ENCODE results near the gene SLC8A1. TPM values are rescaled to one million over a fixed set of nuclear protein-coding genes. Genes with fewer than 3 reads are reported as not detected.

Gene SLC8A1
- total and polyA plus RNA-seq, 2 donors = 0.46 to 20.4 TPM

DNA sequence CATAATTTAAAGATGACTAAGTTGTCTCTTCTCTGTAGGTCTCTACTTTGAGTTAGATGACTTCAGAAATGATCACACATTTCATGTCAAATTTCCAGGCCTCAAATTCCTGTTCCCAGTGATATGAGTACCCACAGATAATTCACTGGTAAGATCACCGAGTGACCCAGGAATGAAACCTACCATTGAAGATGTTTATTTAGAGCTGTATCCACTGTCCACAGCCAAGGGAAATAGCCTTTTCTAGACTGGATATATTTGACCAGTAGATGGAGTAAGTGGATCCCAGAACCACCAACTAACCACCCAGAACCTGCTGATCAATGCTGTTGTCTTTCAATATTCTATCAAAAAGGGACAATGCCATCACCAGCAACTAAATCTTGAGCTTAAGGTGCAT, 238.8 kb downstream of the SLC8A1 start:
- WGBS = 98% methylated on average over 1 of the region's 1 CpG
- no peaks in the 10 kb centered on the region for H3K27me3 ChIP-seq (ENCODE audit: control insufficient read depth in 2 of 2, insufficient read depth in 1 of 2, low read length in 1 of 2)
- no peaks in the 10 kb centered on the region for H3K4me1 ChIP-seq (ENCODE audit: control insufficient read depth in 2 of 2, insufficient read depth in 2 of 2, low read length in 2 of 2)
- no peak overlapping the region for H3K4me3 ChIP-seq (ENCODE audit: low read length in 2 of 2)
- no peak overlapping the region for H3K27ac ChIP-seq (ENCODE audit: low read depth in 1 of 2, low read length in 1 of 2)
- no peak for DNase-seq (ENCODE audit: low read depth in 6 of 9, low spot score in 9 of 9)
- no peaks in the 10 kb centered on the region for H3K9me3 ChIP-seq (ENCODE audit: control insufficient read depth in 2 of 2, insufficient read depth in 1 of 2, low read length in 1 of 2)
- H3K36me3 ChIP-seq (ENCODE audit: control insufficient read depth in 2 of 2, insufficient read depth in 2 of 2, low read length in 1 of 2) = no peaks in the 10 kb centered on the region

DNA sequence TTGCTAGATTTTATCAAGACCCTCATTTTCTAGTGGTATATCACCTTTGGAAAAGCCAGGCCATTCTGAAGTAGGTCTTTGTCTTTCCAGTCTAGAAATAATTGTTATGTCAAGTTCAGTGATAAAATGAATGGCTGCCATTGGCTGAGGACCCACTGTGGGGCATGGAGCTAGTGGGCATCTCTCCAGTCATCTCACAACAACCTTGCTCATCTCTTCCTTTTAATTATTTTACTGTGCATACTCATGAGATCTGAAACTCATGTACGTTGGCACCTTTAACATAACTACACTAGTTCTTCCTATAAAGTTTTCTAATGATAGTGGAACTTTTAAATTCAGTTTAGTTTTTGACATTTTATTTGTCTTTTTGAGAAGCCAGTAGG, 240.9 kb downstream of the SLC8A1 start:
- H3K27me3 ChIP-seq (ENCODE audit: control insufficient read depth in 2 of 2, insufficient read depth in 1 of 2, low read length in 1 of 2) = no peaks in the 10 kb centered on the region
- WGBS = 99% methylated on average over 1 of the region's 1 CpG

DNA sequence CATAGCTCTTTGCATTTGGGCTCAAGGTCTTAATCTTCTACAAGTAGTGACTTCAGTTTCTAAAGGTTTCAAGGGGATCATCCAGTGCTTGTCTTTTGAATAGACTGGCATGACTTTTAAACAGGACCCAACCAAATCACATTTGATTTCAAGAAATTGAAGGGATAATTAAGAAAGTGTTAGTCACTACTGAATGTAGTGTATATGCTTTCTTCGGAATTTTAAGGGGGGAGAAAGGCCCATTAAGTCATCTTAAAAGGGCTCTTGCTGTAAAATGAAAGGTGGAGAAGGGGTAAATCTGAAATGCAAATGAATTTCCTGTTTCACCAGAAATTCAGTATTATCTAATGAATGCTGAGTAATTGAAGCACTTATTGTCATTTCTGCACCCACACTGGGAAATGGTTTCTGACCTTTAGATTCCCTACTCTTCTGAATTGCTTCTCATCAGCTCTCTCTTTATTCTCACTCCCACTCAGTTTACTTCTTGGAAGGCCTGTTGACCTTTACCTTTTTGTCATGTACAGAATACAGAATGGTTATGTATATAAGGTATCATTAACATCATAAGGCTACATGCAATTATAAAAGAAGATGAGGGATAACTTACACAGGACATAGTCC, 241.4 kb downstream of the SLC8A1 start:
- Histone ChIP-seq H3K27ac (ENCODE audit: low read depth in 1 of 2, low read length in 1 of 2) (no peak overlapping the region), H3K36me3 (ENCODE audit: control insufficient read depth in 2 of 2, insufficient read depth in 2 of 2, low read length in 1 of 2) (no peaks in the 10 kb centered on the region), H3K27me3 (ENCODE audit: control insufficient read depth in 2 of 2, insufficient read depth in 1 of 2, low read length in 1 of 2) (no peaks in the 10 kb centered on the region), H3K9me3 (ENCODE audit: control insufficient read depth in 2 of 2, insufficient read depth in 1 of 2, low read length in 1 of 2) (no peaks in the 10 kb centered on the region), H3K4me3 (ENCODE audit: low read length in 2 of 2) (no peak overlapping the region), H3K4me1 (ENCODE audit: control insufficient read depth in 2 of 2, insufficient read depth in 2 of 2, low read length in 2 of 2) (no peaks in the 10 kb centered on the region)
- DNase-seq (ENCODE audit: low read depth in 6 of 9, low spot score in 9 of 9) = no peak
- 96% methylated on average over 1 of the region's 1 CpG for WGBS

More for the DNA sequence above, 240.9 kb downstream of the SLC8A1 start:
- no peak for DNase-seq (ENCODE audit: low read depth in 6 of 9, low spot score in 9 of 9)
- Histone ChIP-seq H3K36me3 (ENCODE audit: control insufficient read depth in 2 of 2, insufficient read depth in 2 of 2, low read length in 1 of 2) (no peaks in the 10 kb centered on the region), H3K9me3 (ENCODE audit: control insufficient read depth in 2 of 2, insufficient read depth in 1 of 2, low read length in 1 of 2) (no peaks in the 10 kb centered on the region), H3K4me3 (ENCODE audit: low read length in 2 of 2) (no peak overlapping the region), H3K4me1 (ENCODE audit: control insufficient read depth in 2 of 2, insufficient read depth in 2 of 2, low read length in 2 of 2) (no peaks in the 10 kb centered on the region), H3K27ac (ENCODE audit: low read depth in 1 of 2, low read length in 1 of 2) (no peak overlapping the region)

DNA sequence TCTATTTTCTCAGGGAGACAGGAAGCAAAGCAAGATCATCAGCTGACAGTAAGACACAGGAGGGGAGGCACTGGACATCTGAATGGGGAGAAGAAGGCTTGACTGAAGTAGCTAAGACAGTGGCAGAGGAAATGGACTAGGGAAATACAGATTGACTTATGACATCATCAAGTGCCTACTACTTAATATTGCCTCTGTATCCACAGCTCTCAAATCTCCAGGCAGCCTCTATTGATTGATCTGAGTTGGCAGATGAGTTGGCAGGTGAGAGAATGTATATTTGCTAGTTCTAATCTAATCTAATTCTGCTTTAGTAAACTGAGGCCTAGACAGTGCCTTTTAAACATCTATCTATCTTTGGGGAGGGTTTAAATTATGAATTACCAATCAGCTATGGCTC, 242.1 kb downstream of the SLC8A1 start:
- no peak overlapping the region for H3K27ac ChIP-seq (ENCODE audit: low read depth in 1 of 2, low read length in 1 of 2)
- no peak for DNase-seq (ENCODE audit: low read depth in 6 of 9, low spot score in 9 of 9)

DNA sequence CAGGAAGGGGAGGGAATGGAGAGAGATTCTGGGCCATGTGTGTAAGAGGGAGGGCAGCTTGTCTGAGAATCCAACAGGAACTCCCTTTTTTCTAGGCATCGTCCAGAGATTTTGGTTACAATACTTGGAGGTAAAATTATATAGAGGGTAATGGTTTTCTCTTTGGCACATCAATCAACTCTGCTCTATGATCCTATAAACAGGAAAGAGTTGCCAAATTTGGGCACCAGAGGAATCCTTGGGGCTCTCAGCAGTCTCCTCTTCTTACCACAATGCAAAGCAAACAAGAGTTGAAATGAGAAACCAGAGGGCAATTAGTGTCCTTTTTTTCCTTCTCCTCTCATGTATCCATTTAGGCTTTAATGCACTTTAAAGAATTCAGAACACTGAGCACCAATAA, 243.4 kb downstream of the SLC8A1 start:
- Histone ChIP-seq H3K36me3 (ENCODE audit: control insufficient read depth in 2 of 2, insufficient read depth in 2 of 2, low read length in 1 of 2) (no peaks in the 10 kb centered on the region), H3K9me3 (ENCODE audit: control insufficient read depth in 2 of 2, insufficient read depth in 1 of 2, low read length in 1 of 2) (no peaks in the 10 kb centered on the region), H3K27me3 (ENCODE audit: control insufficient read depth in 2 of 2, insufficient read depth in 1 of 2, low read length in 1 of 2) (no peaks in the 10 kb centered on the region), H3K4me1 (ENCODE audit: control insufficient read depth in 2 of 2, insufficient read depth in 2 of 2, low read length in 2 of 2) (no peaks in the 10 kb centered on the region), H3K27ac (ENCODE audit: low read depth in 1 of 2, low read length in 1 of 2) (no peak overlapping the region), H3K4me3 (ENCODE audit: low read length in 2 of 2) (no peak overlapping the region)
- WGBS = 98% methylated on average over 1 of the region's 1 CpG
- DNase-seq (ENCODE audit: low read depth in 6 of 9, low spot score in 9 of 9) = no peak

More for the DNA sequence above, 242.1 kb downstream of the SLC8A1 start:
- H3K36me3 ChIP-seq (ENCODE audit: control insufficient read depth in 2 of 2, insufficient read depth in 2 of 2, low read length in 1 of 2) = no peaks in the 10 kb centered on the region
- H3K4me1 ChIP-seq (ENCODE audit: control insufficient read depth in 2 of 2, insufficient read depth in 2 of 2, low read length in 2 of 2) = no peaks in the 10 kb centered on the region
- H3K9me3 ChIP-seq (ENCODE audit: control insufficient read depth in 2 of 2, insufficient read depth in 1 of 2, low read length in 1 of 2) = no peaks in the 10 kb centered on the region
- H3K4me3 ChIP-seq (ENCODE audit: low read length in 2 of 2) = no peak overlapping the region
- H3K27me3 ChIP-seq (ENCODE audit: control insufficient read depth in 2 of 2, insufficient read depth in 1 of 2, low read length in 1 of 2) = no peaks in the 10 kb centered on the region

DNA sequence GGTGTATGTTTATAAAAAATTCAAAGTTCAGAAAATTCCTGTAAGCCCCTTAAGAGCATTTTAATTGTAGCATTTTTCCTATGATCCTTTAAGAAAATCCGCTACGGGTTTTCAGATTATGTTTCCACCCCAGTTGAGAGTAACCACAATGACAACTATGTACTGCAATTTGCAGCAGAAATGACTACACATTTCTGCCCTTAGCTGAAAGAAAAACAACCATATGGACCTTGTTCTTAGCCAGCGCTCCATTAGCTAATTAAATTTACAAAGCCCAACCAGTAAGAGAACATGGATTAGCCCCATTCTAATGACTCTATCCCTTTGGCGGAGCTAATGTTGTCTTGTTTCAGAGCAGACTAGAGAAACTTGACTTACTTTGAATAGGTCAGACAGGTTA, 247.6 kb downstream of the SLC8A1 start:
- no peaks in the 10 kb centered on the region for H3K27me3 ChIP-seq (ENCODE audit: control insufficient read depth in 2 of 2, insufficient read depth in 1 of 2, low read length in 1 of 2)
- H3K9me3 ChIP-seq (ENCODE audit: control insufficient read depth in 2 of 2, insufficient read depth in 1 of 2, low read length in 1 of 2) = no peaks in the 10 kb centered on the region
- no peak overlapping the region for H3K27ac ChIP-seq (ENCODE audit: low read depth in 1 of 2, low read length in 1 of 2)
- WGBS = 98% methylated on average over 4 of the region's 4 CpGs
- H3K4me3 ChIP-seq (ENCODE audit: low read length in 2 of 2) = no peak overlapping the region
- no peaks in the 10 kb centered on the region for H3K4me1 ChIP-seq (ENCODE audit: control insufficient read depth in 2 of 2, insufficient read depth in 2 of 2, low read length in 2 of 2)
- H3K36me3 ChIP-seq (ENCODE audit: control insufficient read depth in 2 of 2, insufficient read depth in 2 of 2, low read length in 1 of 2) = no peaks in the 10 kb centered on the region
- no peak for DNase-seq (ENCODE audit: low read depth in 6 of 9, low spot score in 9 of 9)

DNA sequence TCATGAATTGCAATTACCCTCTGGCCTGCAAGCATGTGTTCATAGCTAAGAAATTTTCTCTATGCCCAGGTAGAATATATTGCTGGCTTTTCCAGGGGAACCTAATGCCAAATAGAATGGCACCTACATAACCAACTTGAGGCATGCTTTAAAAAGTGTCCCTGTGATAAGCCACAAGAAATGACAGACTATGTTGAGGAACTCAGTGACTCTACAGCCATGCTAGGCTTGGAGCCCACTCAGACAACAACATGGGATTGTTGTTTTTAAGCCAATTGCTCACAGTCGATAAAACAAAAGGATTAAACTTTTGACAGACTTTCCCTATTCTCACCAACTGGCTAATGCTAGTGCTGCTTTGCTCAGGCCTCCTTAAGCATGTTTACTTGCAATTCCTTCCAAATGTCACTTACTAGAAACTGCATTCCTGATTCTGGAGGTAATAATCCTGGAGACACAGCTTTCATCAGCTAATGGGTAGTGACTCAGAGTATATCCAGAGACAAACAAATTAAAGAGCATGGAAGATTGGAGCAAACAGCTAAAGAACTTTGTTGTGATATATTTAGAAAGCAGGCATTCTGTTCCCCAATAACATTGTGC, 249.0 kb downstream of the SLC8A1 start:
- Histone ChIP-seq H3K27me3 (ENCODE audit: control insufficient read depth in 2 of 2, insufficient read depth in 1 of 2, low read length in 1 of 2) (no peaks in the 10 kb centered on the region), H3K4me3 (ENCODE audit: low read length in 2 of 2) (no peak overlapping the region), H3K4me1 (ENCODE audit: control insufficient read depth in 2 of 2, insufficient read depth in 2 of 2, low read length in 2 of 2) (no peaks in the 10 kb centered on the region), H3K9me3 (ENCODE audit: control insufficient read depth in 2 of 2, insufficient read depth in 1 of 2, low read length in 1 of 2) (no peaks in the 10 kb centered on the region), H3K36me3 (ENCODE audit: control insufficient read depth in 2 of 2, insufficient read depth in 2 of 2, low read length in 1 of 2) (no peaks in the 10 kb centered on the region), H3K27ac (ENCODE audit: low read depth in 1 of 2, low read length in 1 of 2) (no peak overlapping the region)
- WGBS = 98% methylated on average over 1 of the region's 1 CpG
- no peak for DNase-seq (ENCODE audit: low read depth in 6 of 9, low spot score in 9 of 9)

DNA sequence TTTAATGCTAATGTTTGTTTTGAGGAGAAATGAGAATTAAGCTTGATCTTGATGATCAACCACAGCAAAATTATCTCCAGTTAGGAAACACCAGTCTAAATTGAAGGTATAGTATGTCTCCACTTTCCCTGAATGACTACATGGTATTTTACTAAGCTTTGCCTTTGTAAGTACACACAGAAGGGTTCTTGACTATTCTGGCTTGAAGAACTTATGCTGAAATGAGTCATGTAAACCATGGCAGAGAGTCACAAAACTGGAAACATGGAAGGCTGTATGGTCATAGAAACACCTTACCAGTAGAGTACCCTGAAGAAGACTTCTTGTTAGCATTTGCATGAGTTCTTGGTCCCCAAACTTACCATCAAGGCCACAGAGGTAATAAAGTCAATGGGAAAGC, 250.5 kb downstream of the SLC8A1 start:
- no peak overlapping the region for H3K4me3 ChIP-seq (ENCODE audit: low read length in 2 of 2)
- no peak overlapping the region for H3K27ac ChIP-seq (ENCODE audit: low read depth in 1 of 2, low read length in 1 of 2)
- no peak for DNase-seq (ENCODE audit: low read depth in 6 of 9, low spot score in 9 of 9)
- H3K9me3 ChIP-seq (ENCODE audit: control insufficient read depth in 2 of 2, insufficient read depth in 1 of 2, low read length in 1 of 2) = no peaks in the 10 kb centered on the region
- H3K36me3 ChIP-seq (ENCODE audit: control insufficient read depth in 2 of 2, insufficient read depth in 2 of 2, low read length in 1 of 2) = no peaks in the 10 kb centered on the region
- no peaks in the 10 kb centered on the region for H3K4me1 ChIP-seq (ENCODE audit: control insufficient read depth in 2 of 2, insufficient read depth in 2 of 2, low read length in 2 of 2)
- no peaks in the 10 kb centered on the region for H3K27me3 ChIP-seq (ENCODE audit: control insufficient read depth in 2 of 2, insufficient read depth in 1 of 2, low read length in 1 of 2)

DNA sequence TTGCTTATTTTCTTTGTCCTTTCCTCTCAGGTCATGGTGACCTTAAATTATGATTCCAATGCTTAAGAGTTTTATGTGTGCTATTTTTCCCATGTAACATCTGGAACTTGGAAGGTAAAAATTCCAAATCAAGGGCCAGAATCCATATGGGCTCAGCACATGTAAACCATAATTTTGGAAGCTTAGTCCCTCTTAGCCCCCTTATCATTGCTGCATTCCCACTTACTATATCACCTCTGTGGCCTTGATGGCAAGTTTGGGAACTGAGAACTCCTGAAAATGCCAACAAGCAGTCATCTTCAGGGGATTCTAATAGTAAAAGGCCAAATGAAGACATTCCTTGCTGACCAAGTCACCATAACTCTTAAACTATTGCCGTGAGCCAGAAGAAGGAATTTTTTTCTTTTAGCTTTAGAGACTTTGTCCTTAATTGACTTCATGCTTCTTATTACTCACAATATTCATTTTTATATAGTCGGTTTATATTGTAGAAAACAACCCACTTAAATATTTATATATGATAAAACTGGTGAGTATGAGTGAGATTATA, 251.4 kb downstream of the SLC8A1 start:
- DNase-seq (ENCODE audit: low read depth in 6 of 9, low spot score in 9 of 9) = no peak
- Histone ChIP-seq H3K4me3 (ENCODE audit: low read length in 2 of 2) (no peak overlapping the region), H3K36me3 (ENCODE audit: control insufficient read depth in 2 of 2, insufficient read depth in 2 of 2, low read length in 1 of 2) (no peaks in the 10 kb centered on the region), H3K27ac (ENCODE audit: low read depth in 1 of 2, low read length in 1 of 2) (no peak overlapping the region), H3K4me1 (ENCODE audit: control insufficient read depth in 2 of 2, insufficient read depth in 2 of 2, low read length in 2 of 2) (no peaks in the 10 kb centered on the region), H3K9me3 (ENCODE audit: control insufficient read depth in 2 of 2, insufficient read depth in 1 of 2, low read length in 1 of 2) (no peaks in the 10 kb centered on the region), H3K27me3 (ENCODE audit: control insufficient read depth in 2 of 2, insufficient read depth in 1 of 2, low read length in 1 of 2) (no peaks in the 10 kb centered on the region)
- 97% methylated on average over 2 of the region's 2 CpGs for WGBS

All from thymus (tissue), 11 donors.